A673 (cell line): ENCODE measurements around the gene KCNQ1.

Experiments used
- EZH2 ChIP-seq: fragments of 200-600 bp; sonication (generic); IDR thresholded peaks from 2 replicates; pipeline ENCODE4 v1.6.1; 2017; ENCODE audit warnings: borderline replicate concordance, low read depth, mild to moderate bottlenecking, mixed read lengths, antibody characterized with exemption, low read length; ENCODE audit not compliant: poor library complexity, severe bottlenecking
- TF ChIP-seq, protein P1 (sequence below): fragments of 300-800, 200-600 bp; sonication (generic); conservative IDR thresholded peaks from 2 replicates; pipeline ENCODE4 v1.5.1; 2017; ENCODE audit warnings: low read depth, mild to moderate bottlenecking, antibody characterized with exemption, low read length, moderate library complexity, mixed read lengths

- TF ChIP-seq, protein P1, sequence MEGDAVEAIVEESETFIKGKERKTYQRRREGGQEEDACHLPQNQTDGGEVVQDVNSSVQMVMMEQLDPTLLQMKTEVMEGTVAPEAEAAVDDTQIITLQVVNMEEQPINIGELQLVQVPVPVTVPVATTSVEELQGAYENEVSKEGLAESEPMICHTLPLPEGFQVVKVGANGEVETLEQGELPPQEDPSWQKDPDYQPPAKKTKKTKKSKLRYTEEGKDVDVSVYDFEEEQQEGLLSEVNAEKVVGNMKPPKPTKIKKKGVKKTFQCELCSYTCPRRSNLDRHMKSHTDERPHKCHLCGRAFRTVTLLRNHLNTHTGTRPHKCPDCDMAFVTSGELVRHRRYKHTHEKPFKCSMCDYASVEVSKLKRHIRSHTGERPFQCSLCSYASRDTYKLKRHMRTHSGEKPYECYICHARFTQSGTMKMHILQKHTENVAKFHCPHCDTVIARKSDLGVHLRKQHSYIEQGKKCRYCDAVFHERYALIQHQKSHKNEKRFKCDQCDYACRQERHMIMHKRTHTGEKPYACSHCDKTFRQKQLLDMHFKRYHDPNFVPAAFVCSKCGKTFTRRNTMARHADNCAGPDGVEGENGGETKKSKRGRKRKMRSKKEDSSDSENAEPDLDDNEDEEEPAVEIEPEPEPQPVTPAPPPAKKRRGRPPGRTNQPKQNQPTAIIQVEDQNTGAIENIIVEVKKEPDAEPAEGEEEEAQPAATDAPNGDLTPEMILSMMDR, result no peak
- no peak for TF ChIP-seq EZH2
Measured at GRCh38 chr11:2413742-2414579, 30.8 kb upstream of the KCNQ1 start.
